Activated CD4-positive, alpha-beta T cell treated with anti-CD3 and anti-CD28 coated beads, Interleukin-2, Interleukin-6, amounts not matched to agents 100 ng/mL and 50 ng/mL, durations not matched to agents 16 hours and 8 hours (primary cell): ENCODE measurements around the gene CXCL1.
"Not testable (repeated sequence)": the region's sequence is repeated elsewhere in the genome, so short reads cannot be mapped to it uniquely, and the experiment has no call there.

Source experiments
- DNase-seq: peaks from one replicate; pipeline ENCODE4 v3.0.0-alpha.2; 2020

CXCL1 gene

GRCh38 chr4:73885574-73886267, 16.5 kb downstream of the CXCL1 start:
- DNase-seq: no peak

GRCh38 chr4:73891326-73891725, 22.1 kb downstream of the CXCL1 start:
- no peak for DNase-seq

- no peak for DNase-seq
These were observed 22.7 kb downstream of the CXCL1 start for GRCh38 chr4:73891739-73892405.

GRCh38 chr4:73892966-73893365, 23.8 kb downstream of the CXCL1 start:
- no peak for DNase-seq

GRCh38 chr4:73894001-73894400, 24.8 kb downstream of the CXCL1 start:
- DNase-seq: no peak

- no peak for DNase-seq
These were observed 26.3 kb downstream of the CXCL1 start for GRCh38 chr4:73895201-73896175.

GRCh38 chr4:73896416-73896815, 27.2 kb downstream of the CXCL1 start:
- no peak for DNase-seq

- DNase-seq: no peak
These were observed 28.4 kb downstream of the CXCL1 start for GRCh38 chr4:73897380-73898136.

- not testable (repeated sequence) for DNase-seq
These were observed 30.1 kb downstream of the CXCL1 start for GRCh38 chr4:73899338-73899737.

GRCh38 chr4:73901031-73901430, 31.8 kb downstream of the CXCL1 start:
- DNase-seq: no peak

- no peak for DNase-seq
These were observed 32.9 kb downstream of the CXCL1 start for GRCh38 chr4:73902038-73902637.

GRCh38 chr4:73902817-73903547, 33.8 kb downstream of the CXCL1 start:
- DNase-seq: no peak

GRCh38 chr4:73904491-73904890, 35.3 kb downstream of the CXCL1 start:
- DNase-seq: no peak

- no peak for DNase-seq
These were observed 39.8 kb downstream of the CXCL1 start for GRCh38 chr4:73908965-73909364.

- no peak for DNase-seq
These were observed 42.6 kb downstream of the CXCL1 start for GRCh38 chr4:73911746-73912145.

GRCh38 chr4:73912191-73912590, 43.0 kb downstream of the CXCL1 start:
- DNase-seq: no peak

GRCh38 chr4:73914071-73914470, 44.9 kb downstream of the CXCL1 start:
- no peak for DNase-seq

GRCh38 chr4:73916172-73916925, 47.2 kb downstream of the CXCL1 start:
- DNase-seq: no peak

- no peak for DNase-seq
These were observed 47.9 kb downstream of the CXCL1 start for GRCh38 chr4:73917081-73917501.

- DNase-seq: no peak
These were observed 48.9 kb downstream of the CXCL1 start for GRCh38 chr4:73918058-73918457.

GRCh38 chr4:73919691-73920090, 50.5 kb downstream of the CXCL1 start:
- no peak for DNase-seq
